Spleen (tissue), 11 donors: ENCODE results near the gene ATXN7. TPM values are rescaled to one million over a fixed set of nuclear protein-coding genes. Genes with fewer than 3 reads are reported as not detected.
A peak's percentile ranks its signal among the peaks of the same experiment; 100 is the strongest.

Source experiments
- DNase-seq: peaks from one replicate; pipeline ENCODE4 v3.0.0-alpha.2; 2020
- H3K27ac ChIP-seq, 8 donors: fragments of 200-600 bp; sonication (generic) in 7 of 8; 1 replicate in 4 of 8; 2 replicates in 4 of 8; pipeline versions ENCODE4 v1.5.0 to v1.8.0; 2016 to 2021; ENCODE audit warnings: inconsistent platforms in 4 of 8, mild to moderate bottlenecking in 4 of 8, moderate library complexity in 1 of 8
- H3K27me3 ChIP-seq, 7 donors: fragments of 200-600 bp; sonication (generic) in 6 of 7; replicated peaks in 1 of 7; 1 replicate in 4 of 7; 2 replicates in 3 of 7; pipeline versions ENCODE4 v1.5.0 to v1.8.0; 2016 to 2021; ENCODE audit warnings: inconsistent platforms in 3 of 7, mild to moderate bottlenecking in 1 of 7
- H3K36me3 ChIP-seq, 6 donors: fragments of 200-600 bp; sonication (generic) in 5 of 6; 1 replicate in 4 of 6; 2 replicates in 2 of 6; pipeline versions ENCODE4 v1.5.0 to v1.8.0; 2016 to 2021; ENCODE audit warnings: inconsistent platforms in 2 of 6
- H3K4me1 ChIP-seq, 6 donors: fragments of 200-600 bp; sonication (generic) in 5 of 6; 1 replicate in 3 of 6; 2 replicates in 3 of 6; pipeline versions ENCODE4 v1.5.0 to v1.8.0; 2016 to 2021; ENCODE audit warnings: inconsistent platforms in 3 of 6
- H3K4me3 ChIP-seq, 8 donors: fragments of 200-600 bp; sonication (generic) in 7 of 8; 1 replicate in 4 of 8; 2 replicates in 4 of 8; pipeline versions ENCODE4 v1.5.0 to v1.8.0; 2016 to 2021; ENCODE audit warnings: inconsistent platforms in 4 of 8, mild to moderate bottlenecking in 4 of 8, moderate library complexity in 2 of 8
- H3K9me3 ChIP-seq, 8 donors: fragments of 200-600 bp; sonication (generic) in 7 of 8; 1 replicate in 4 of 8; 2 replicates in 4 of 8; pipeline versions ENCODE4 v1.5.0 to v1.8.0; 2016 to 2021; ENCODE audit warnings: inconsistent platforms in 4 of 8
- CTCF ChIP-seq, 11 experiments: fragments of 200-600 bp in 7 of 11; fragments of 450-650 bp in 4 of 11; sonication (generic) in 4 of 11; IDR thresholded peaks in 8 of 11; conservative IDR thresholded peaks in 3 of 11; 1 replicate in 7 of 11; 2 replicates in 4 of 11; pipeline versions ENCODE4 v1.4.0 to v1.8.0; 2016 to 2021; ENCODE audit warnings: antibody characterized with exemption in 11 of 11, inconsistent platforms in 4 of 11, mild to moderate bottlenecking in 1 of 11
- POLR2A ChIP-seq, 3 donors: fragments of 450-650 bp; IDR thresholded peaks; one replicate each; pipeline ENCODE4 v1.5.1; 2017; ENCODE audit warnings: antibody characterized with exemption in 3 of 3, mild to moderate bottlenecking in 1 of 3
- POLR2AphosphoS5 ChIP-seq, 3 donors: sonication (generic); formaldehyde crosslinking; IDR thresholded peaks; one replicate each; pipeline ENCODE4 v1.5.1; 2017; ENCODE audit warnings: antibody characterized with exemption in 3 of 3
- WGBS, 5 donors: extraction: QIAGEN DNeasy Blood & Tissue Kit in 3 of 5; methylation state at CpG; one replicate each; pipeline versions ENCODE4 v1.1.5 to v1.1.7; 2013 to 2018; 5-methylcytosine and 5-hydroxymethylcytosine counted together
- intact Hi-C: fragments of 100-400 bp; cut with DNase I; formaldehyde crosslinking; loops from one replicate; pipeline ENCODE4 v1.15.0; 2023; ENCODE audit warnings: low total_unique reads
- polyA plus RNA-seq, 3 donors: library from polyadenylated mRNA; stranded (reverse); fragments of 200-250 nt; gene quantifications; one replicate each; pipeline ENCODE4 v1.2.1, GENCODE V29; 2013
- total RNA-seq, 7 donors: library from RNA; depleted of rRNA in 3 of 7; stranded (reverse); fragments of >200 nt in 3 of 7; fragmentation: NEBNext Ultra II Directional in 4 of 7; extraction: Animal tissue kit (Norgen Biotek cat#: 25700) in 4 of 7; gene quantifications; one replicate each; pipeline versions ENCODE4 v1.1.0 to v1.2.1, GENCODE V29; 2016 to 2021
- donor health status: healthy with polysubstance abuse.
- donor health status: DM: no; HTN: no; CAD: no; lungs with moderate emphysema.
- donor health status: DM: no; HTN: no; CAD: no.
- donor health status: Bipolar disorder and iron deficiency.
- donor health status: healthy.
- donor health status: DM: no; HTN: no; CAD: no.
- donor health status: DM: yes; HTN: yes; CAD: no.

The ATXN7 gene
- total and polyA plus RNA-seq, 10 donors, result 1.9 to 91.8 (median 54.7) TPM

GRCh38 chr3:64011685-64012084, 148.0 kb downstream of the ATXN7 start:
- intact Hi-C loops, result no loop called here
- Histone ChIP-seq H3K9me3 (no peaks in the 10 kb centered on the region), H3K4me1 (peaks cover 0 to 19% (median 0%) of the 10 kb centered on the region in 6 donors), H3K4me3 (no peak overlapping the region), H3K36me3 (peaks cover 0 to 100% (median 96%) of the 10 kb centered on the region in 6 donors), H3K27me3 (no peaks in the 10 kb centered on the region), H3K27ac (no peak overlapping the region)
- TF ChIP-seq CTCF (IDR thresholded peaks at IDR 0.05 in 8 of 11, conservative IDR thresholded peaks at IDR 0.05 in 3 of 11), result no peak
- peak in 1 of 3 donors; percentile 29 for TF ChIP-seq POLR2AphosphoS5 (IDR thresholded peaks at IDR 0.05)
- DNase-seq, result no peak
- WGBS, 5 donors, result 57 to 87% (median 83%) methylated on average over 5 of the region's 5 CpGs

GRCh38 chr3:64016941-64017620, 153.4 kb downstream of the ATXN7 start:
- H3K36me3 ChIP-seq, result peaks cover 0 to 100% (median 84%) of the 10 kb centered on the region in 6 donors
- WGBS, 5 donors, result 85 to 95% (median 90%) methylated on average over 3 of the region's 3 CpGs
- intact Hi-C loops, result no loop called here
- H3K9me3 ChIP-seq, result no peaks in the 10 kb centered on the region
- no peak for TF ChIP-seq POLR2A (IDR thresholded peaks at IDR 0.05)
- no peak for TF ChIP-seq CTCF (IDR thresholded peaks at IDR 0.05 in 8 of 11, conservative IDR thresholded peaks at IDR 0.05 in 3 of 11)
- TF ChIP-seq POLR2AphosphoS5 (IDR thresholded peaks at IDR 0.05), result no peak
- DNase-seq, result no peak
- H3K27me3 ChIP-seq, result no peaks in the 10 kb centered on the region
- no peak overlapping the region for H3K27ac ChIP-seq
- H3K4me3 ChIP-seq, result no peak overlapping the region
- peaks cover 18 to 53% (median 21%) of the 10 kb centered on the region in 6 donors for H3K4me1 ChIP-seq

- 88 to 93% (median 89%) methylated on average over 3 of the region's 3 CpGs for WGBS, 5 donors
- H3K4me1 ChIP-seq, result peaks cover 18 to 67% (median 37%) of the 10 kb centered on the region in 6 donors
- no peak overlapping the region for H3K4me3 ChIP-seq
- H3K27ac ChIP-seq, result no peak overlapping the region
- TF ChIP-seq CTCF (IDR thresholded peaks at IDR 0.05 in 8 of 11, conservative IDR thresholded peaks at IDR 0.05 in 3 of 11) (no peak), POLR2AphosphoS5 (IDR thresholded peaks at IDR 0.05) (no peak), POLR2A (IDR thresholded peaks at IDR 0.05) (no peak)
- no peaks in the 10 kb centered on the region for H3K27me3 ChIP-seq
- no peak for DNase-seq
- intact Hi-C loops, result no loop called here
- no peaks in the 10 kb centered on the region for H3K9me3 ChIP-seq
- peaks cover 0 to 79% (median 62%) of the 10 kb centered on the region in 6 donors for H3K36me3 ChIP-seq
Measured at GRCh38 chr3:64019271-64019670, 155.6 kb downstream of the ATXN7 start.

GRCh38 chr3:64019879-64020278, 156.2 kb downstream of the ATXN7 start:
- no peak overlapping the region for H3K27ac ChIP-seq
- H3K4me1 ChIP-seq, result peaks cover 18 to 67% (median 37%) of the 10 kb centered on the region in 6 donors
- no peaks in the 10 kb centered on the region for H3K27me3 ChIP-seq
- H3K36me3 ChIP-seq, result peaks cover 0 to 73% (median 56%) of the 10 kb centered on the region in 6 donors
- no peak overlapping the region for H3K4me3 ChIP-seq
- DNase-seq, result no peak
- intact Hi-C loops, result no loop called here
- no peaks in the 10 kb centered on the region for H3K9me3 ChIP-seq
- TF ChIP-seq POLR2A (IDR thresholded peaks at IDR 0.05) (no peak), POLR2AphosphoS5 (IDR thresholded peaks at IDR 0.05) (no peak), CTCF (IDR thresholded peaks at IDR 0.05 in 8 of 11, conservative IDR thresholded peaks at IDR 0.05 in 3 of 11) (no peak)
- 89 to 97% (median 95%) methylated on average over 2 of the region's 2 CpGs for WGBS, 5 donors
